ENCODE data around the gene SMU1.

The SMU1 gene

DNA sequence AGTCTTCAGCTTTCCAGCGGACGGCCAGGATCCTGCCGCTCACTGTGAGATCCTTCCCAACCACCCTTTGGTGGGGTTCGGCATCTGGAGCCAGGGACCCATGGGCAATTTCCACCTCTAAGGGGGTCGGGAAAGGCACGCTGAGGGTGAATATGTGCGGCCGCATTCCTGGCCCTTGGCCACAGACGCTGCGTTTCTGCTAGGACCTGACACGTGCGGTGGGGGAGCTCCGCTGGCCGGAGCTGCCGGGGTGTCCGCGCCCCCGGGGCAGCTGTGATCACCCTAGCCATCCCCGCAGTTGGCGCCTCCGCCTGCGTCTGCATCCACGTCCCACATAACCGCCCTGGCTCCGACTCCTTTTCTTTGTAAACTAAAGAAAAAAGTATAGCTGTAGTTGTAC lies 56.7 kb downstream of the SMU1 start:
- no peaks in the 10 kb centered on the region for H3K27me3 ChIP-seq (replicated peaks; ENCODE audit: control insufficient read depth, insufficient read depth, low read length)
- H3K36me3 ChIP-seq (ENCODE audit: control insufficient read depth, insufficient read depth, low read length): peaks cover 6% of the 10 kb centered on the region
- no peak overlapping the region for H3K4me3 ChIP-seq (replicated peaks; ENCODE audit: low read depth, low read length)
- DNase-seq (ENCODE audit: extremely low read depth, insufficient read length): no peak
- TF ChIP-seq, protein P1, sequence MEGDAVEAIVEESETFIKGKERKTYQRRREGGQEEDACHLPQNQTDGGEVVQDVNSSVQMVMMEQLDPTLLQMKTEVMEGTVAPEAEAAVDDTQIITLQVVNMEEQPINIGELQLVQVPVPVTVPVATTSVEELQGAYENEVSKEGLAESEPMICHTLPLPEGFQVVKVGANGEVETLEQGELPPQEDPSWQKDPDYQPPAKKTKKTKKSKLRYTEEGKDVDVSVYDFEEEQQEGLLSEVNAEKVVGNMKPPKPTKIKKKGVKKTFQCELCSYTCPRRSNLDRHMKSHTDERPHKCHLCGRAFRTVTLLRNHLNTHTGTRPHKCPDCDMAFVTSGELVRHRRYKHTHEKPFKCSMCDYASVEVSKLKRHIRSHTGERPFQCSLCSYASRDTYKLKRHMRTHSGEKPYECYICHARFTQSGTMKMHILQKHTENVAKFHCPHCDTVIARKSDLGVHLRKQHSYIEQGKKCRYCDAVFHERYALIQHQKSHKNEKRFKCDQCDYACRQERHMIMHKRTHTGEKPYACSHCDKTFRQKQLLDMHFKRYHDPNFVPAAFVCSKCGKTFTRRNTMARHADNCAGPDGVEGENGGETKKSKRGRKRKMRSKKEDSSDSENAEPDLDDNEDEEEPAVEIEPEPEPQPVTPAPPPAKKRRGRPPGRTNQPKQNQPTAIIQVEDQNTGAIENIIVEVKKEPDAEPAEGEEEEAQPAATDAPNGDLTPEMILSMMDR (IDR thresholded peaks at IDR 0.05; ENCODE audit: insufficient read depth, low read length, poor library complexity, severe bottlenecking): no peak

DNA sequence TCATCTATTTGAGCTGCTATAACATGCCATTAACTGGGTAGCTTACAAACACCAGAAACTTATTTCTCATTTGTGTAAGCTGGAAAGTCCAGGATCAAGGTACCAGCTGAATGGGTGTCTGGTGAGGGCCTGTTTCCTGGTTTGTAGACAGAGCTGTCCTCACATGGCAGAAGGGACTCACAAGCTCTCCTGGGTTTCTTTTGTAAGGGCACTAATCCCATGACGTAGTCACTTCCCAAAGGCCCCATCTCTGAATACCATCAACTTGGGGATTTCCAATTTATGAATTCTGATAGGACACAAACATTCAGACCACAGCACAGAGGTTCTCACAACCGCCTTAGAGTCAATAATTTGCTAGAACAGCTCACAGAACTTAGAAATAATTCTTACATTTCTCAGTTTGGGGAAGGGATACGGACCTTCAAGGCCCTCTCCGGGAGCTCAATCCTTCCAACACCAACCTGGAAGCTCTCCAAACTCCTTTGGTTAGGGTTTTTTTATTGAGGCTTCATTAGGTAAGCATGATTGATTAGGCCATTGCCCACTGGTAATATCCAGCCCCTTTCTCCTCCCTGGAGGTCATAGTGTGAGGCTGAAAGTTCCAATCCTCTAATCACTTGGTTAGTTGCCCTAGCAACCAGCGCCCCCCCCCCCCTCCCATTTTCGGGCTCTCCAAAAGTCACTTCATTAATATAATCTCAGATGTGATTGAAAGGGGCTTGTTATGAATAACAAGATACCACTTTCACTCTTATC lies 59.0 kb downstream of the SMU1 start:
- DNase-seq (ENCODE audit: extremely low read depth, insufficient read length): no peak
- Histone ChIP-seq H3K36me3 (ENCODE audit: control insufficient read depth, insufficient read depth, low read length) (peaks cover 6% of the 10 kb centered on the region), H3K4me3 (replicated peaks; ENCODE audit: low read depth, low read length) (no peak overlapping the region), H3K27me3 (replicated peaks; ENCODE audit: control insufficient read depth, insufficient read depth, low read length) (no peaks in the 10 kb centered on the region)
- TF ChIP-seq, protein P1 (IDR thresholded peaks at IDR 0.05; ENCODE audit: insufficient read depth, low read length, poor library complexity, severe bottlenecking): no peak

DNA sequence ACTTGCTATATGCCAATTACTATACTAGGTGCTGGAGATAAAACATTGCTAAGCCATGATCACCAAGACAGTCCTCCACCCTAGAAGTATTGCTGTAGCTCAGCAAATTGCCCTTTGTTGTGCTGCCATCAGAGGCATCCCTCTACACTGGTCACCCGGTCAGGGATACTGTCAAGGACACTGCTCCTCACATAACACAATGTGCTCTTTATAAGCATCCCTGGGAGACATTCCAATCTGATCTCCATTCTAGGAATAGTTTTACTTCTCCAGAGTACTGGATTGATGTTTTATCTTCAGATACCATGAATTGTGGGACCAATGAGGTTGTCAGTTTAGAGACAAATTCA lies 61.8 kb downstream of the SMU1 start:
- DNase-seq (ENCODE audit: extremely low read depth, insufficient read length): no peak
- no peak overlapping the region for H3K4me3 ChIP-seq (replicated peaks; ENCODE audit: low read depth, low read length)
- H3K27me3 ChIP-seq (replicated peaks; ENCODE audit: control insufficient read depth, insufficient read depth, low read length): no peaks in the 10 kb centered on the region
- TF ChIP-seq, protein P1 (IDR thresholded peaks at IDR 0.05; ENCODE audit: insufficient read depth, low read length, poor library complexity, severe bottlenecking): no peak
- peaks cover 2% of the 10 kb centered on the region for H3K36me3 ChIP-seq (ENCODE audit: control insufficient read depth, insufficient read depth, low read length)

DNA sequence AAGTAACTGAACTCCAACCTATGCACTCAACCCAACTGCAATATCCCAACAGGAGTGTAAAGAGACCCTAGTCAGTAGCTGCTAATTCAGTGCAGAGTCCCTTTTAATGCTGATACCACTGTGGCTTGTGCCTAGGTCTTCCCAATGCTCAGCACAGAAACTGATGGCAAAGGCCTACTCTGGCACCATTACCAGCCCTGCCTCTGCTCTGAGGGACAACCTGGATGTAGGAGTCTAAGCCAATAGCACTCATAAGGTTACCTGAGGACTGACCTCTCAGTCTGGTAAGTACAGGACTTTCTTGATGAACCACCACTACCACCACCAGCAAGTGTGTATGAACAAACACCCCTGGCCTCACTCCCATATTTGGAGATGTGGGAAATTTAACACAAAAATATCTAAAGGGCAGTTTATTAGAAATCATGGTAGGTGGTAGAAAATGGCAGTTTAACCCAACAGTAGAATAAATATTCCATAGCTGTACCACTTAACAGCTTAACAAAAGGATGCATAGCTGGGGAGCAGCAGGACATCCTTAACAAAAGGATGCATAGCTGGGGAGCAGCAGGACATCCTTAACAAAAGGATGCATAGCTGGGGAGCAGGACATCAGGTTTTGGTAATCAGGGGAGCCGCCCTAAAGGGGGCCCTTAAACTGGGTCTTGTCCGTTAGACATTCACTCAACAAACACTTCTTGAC lies 62.4 kb downstream of the SMU1 start:
- TF ChIP-seq, protein P1 (IDR thresholded peaks at IDR 0.05; ENCODE audit: insufficient read depth, low read length, poor library complexity, severe bottlenecking): no peak
- Histone ChIP-seq H3K36me3 (ENCODE audit: control insufficient read depth, insufficient read depth, low read length) (no peaks in the 10 kb centered on the region), H3K27me3 (replicated peaks; ENCODE audit: control insufficient read depth, insufficient read depth, low read length) (no peaks in the 10 kb centered on the region), H3K4me3 (replicated peaks; ENCODE audit: low read depth, low read length) (no peak overlapping the region)
- no peak for DNase-seq (ENCODE audit: extremely low read depth, insufficient read length)

DNA sequence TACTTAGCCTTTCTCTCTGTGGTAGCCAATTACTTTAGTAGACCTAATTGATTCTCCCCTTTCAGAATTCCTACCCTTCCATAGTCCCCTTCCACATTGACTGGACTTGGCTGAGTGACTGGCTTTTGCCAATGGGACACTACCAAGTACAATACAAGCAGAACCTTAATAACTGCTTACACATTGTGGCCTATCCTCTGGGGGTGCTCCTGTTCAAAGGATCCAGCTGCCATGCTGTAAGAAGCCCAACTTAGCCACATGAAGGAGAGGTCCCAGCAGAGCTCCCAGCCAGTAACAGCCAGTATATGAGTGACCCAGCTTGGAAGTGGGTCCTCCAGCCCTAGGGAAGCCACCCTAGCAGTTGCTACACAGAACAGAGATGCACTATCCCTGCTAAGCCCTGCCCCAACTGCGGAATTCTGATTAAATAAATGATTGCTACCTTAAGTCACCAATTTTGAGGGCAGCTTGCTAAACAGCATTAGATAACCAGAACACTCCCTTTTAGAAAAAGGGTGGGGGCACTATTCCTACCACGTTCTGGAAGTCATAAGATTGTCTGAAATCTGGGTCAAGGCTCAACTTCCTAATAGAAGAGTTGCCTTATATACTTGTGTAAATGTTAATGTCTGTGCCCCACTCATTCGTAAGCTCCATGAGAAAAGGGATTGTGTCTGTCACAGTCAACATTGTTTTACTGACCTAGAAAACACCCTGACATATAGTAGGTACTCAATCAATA lies 64.0 kb downstream of the SMU1 start:
- TF ChIP-seq, protein P1 (IDR thresholded peaks at IDR 0.05; ENCODE audit: insufficient read depth, low read length, poor library complexity, severe bottlenecking): no peak
- Histone ChIP-seq H3K4me3 (replicated peaks; ENCODE audit: low read depth, low read length) (no peak overlapping the region), H3K27me3 (replicated peaks; ENCODE audit: control insufficient read depth, insufficient read depth, low read length) (no peaks in the 10 kb centered on the region), H3K36me3 (ENCODE audit: control insufficient read depth, insufficient read depth, low read length) (no peaks in the 10 kb centered on the region)
- no peak for DNase-seq (ENCODE audit: extremely low read depth, insufficient read length)
